Osteoblast (primary cell): ENCODE measurements around the gene ZMIZ1. TPM values are rescaled to one million over a fixed set of nuclear protein-coding genes. Genes with fewer than 3 reads are reported as not detected.

ENCODE experiments used
- DNase-seq: peaks from one replicate; pipeline ENCODE4 v3.0.0; 2011; ENCODE audit warnings: low spot score, mixed read lengths; ENCODE audit not compliant: insufficient read length; ENCODE audit errors: missing footprints
- H2AFZ ChIP-seq: 2 replicates; pipeline ENCODE4 v1.6.0; 2011; ENCODE audit warnings: mild to moderate bottlenecking, low read length
- H3K27ac ChIP-seq: 2 replicates; pipeline ENCODE4 v1.5.1; 2011; ENCODE audit warnings: mild to moderate bottlenecking, low read depth, low read length, moderate library complexity
- H3K27me3 ChIP-seq: 2 replicates; pipeline ENCODE4 v1.6.0; 2012; ENCODE audit warnings: mild to moderate bottlenecking, control low read depth, inconsistent platforms, low read length, moderate library complexity; ENCODE audit not compliant: insufficient read depth
- H3K36me3 ChIP-seq: 2 replicates; pipeline ENCODE4 v1.5.1; 2011; ENCODE audit warnings: mild to moderate bottlenecking, low read length, control low read depth, moderate library complexity; ENCODE audit not compliant: insufficient read depth
- H3K4me1 ChIP-seq: 2 replicates; pipeline ENCODE4 v1.5.1; 2011; ENCODE audit warnings: mild to moderate bottlenecking, low read length, control low read depth, moderate library complexity; ENCODE audit not compliant: insufficient read depth
- H3K4me2 ChIP-seq: 2 replicates; pipeline ENCODE4 v1.6.0; 2011; ENCODE audit warnings: mild to moderate bottlenecking, low read length; ENCODE audit not compliant: insufficient read depth
- H3K4me3 ChIP-seq: fragments of 200-600 bp; sonication (generic); 3 replicates; pipeline ENCODE4 v1.5.1; 2012; ENCODE audit warnings: mild to moderate bottlenecking, low read length, inconsistent platforms; ENCODE audit not compliant: insufficient read depth
- H3K79me2 ChIP-seq: 2 replicates; pipeline ENCODE4 v1.6.0; 2012; ENCODE audit warnings: mild to moderate bottlenecking, low read length, control low read depth, inconsistent platforms; ENCODE audit not compliant: insufficient read depth
- H3K9me3 ChIP-seq: 2 replicates; pipeline ENCODE4 v1.5.1; 2011; ENCODE audit warnings: low read depth, low read length, control low read depth
- H4K20me1 ChIP-seq: 2 replicates; pipeline ENCODE4 v1.6.0; 2012; ENCODE audit warnings: mild to moderate bottlenecking, low read length, control low read depth; ENCODE audit not compliant: insufficient read depth
- CTCF ChIP-seq: IDR thresholded peaks from 2 replicates; pipeline ENCODE4 v1.5.1; 2011; ENCODE audit warnings: mild to moderate bottlenecking, low read depth, low read length, moderate library complexity; ENCODE audit errors: extremely low read depth
- total RNA-seq: library from RNA; depleted of rRNA; stranded (reverse); fragments of >200 nt; gene quantifications from 2 replicates; pipeline ENCODE4 v1.2.3, GENCODE V29; 2012

Gene ZMIZ1
- total RNA-seq, 1 donor, result 40.9 TPM

DNA sequence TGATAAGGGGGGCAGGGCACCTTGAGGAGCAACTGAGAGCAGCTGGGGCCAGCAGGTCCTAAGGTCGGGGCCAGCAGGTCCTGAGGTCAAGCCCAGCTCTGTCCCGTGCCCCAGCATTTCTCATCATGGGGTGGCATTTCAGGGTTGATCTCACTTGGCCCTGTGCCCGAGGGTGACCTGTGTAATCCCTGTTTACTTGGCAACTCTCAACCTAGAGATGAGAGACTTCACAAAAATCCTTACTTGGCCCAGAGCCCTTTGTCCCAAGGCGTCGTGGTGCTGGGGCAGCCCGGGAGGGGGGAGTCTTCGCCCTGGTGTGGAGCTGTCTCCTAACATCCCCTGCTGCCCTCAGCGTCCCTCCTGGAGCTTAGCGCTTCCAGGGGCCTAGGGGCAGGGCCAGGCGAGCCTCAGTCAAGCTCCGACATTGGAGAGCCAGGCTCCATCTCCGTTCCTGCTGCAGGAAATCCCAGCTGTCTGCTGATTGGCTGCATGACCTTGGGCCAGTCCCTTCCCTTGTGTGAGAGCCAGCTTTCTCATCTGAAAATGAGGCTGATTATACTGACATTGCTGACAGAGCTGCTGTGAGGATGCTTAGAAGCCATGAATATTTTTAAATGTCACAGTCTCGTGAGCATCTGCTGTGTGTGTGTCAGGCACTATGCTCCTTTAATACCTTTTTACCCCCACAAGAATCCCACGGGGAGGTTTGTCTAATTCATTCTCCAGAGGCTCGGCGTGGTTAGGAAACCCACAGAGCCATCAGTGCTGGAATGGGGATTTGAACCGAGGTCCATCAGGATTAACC, 94.3 kb downstream of the ZMIZ1 start:
- peaks cover 56% of the 10 kb centered on the region for H4K20me1 ChIP-seq

GRCh38 chr10:79163666-79163975, 94.9 kb downstream of the ZMIZ1 start:
- Histone ChIP-seq H3K4me2 (no peak overlapping the region), H3K9me3 (no peaks in the 10 kb centered on the region), H3K27me3 (no peaks in the 10 kb centered on the region), H2AFZ (no peak overlapping the region), H3K4me3 (no peak overlapping the region), H4K20me1 (peaks cover 56% of the 10 kb centered on the region), H3K79me2 (peaks cover 77% of the 10 kb centered on the region), H3K4me1 (peaks cover 45% of the 10 kb centered on the region), H3K36me3 (peaks cover 27% of the 10 kb centered on the region), H3K27ac (no peak overlapping the region)
- no peak for DNase-seq
- no peak for TF ChIP-seq CTCF

More for the DNA sequence above, 94.3 kb downstream of the ZMIZ1 start:
- Histone ChIP-seq H2AFZ (no peak overlapping the region), H3K27ac (peak overlapping the region; percentile 4), H3K4me3 (no peak overlapping the region), H3K36me3 (peaks cover 26% of the 10 kb centered on the region), H3K4me2 (no peak overlapping the region), H3K4me1 (peaks cover 50% of the 10 kb centered on the region), H3K27me3 (no peaks in the 10 kb centered on the region), H3K79me2 (peaks cover 82% of the 10 kb centered on the region), H3K9me3 (no peaks in the 10 kb centered on the region)
- peak; percentile 94 for DNase-seq
- TF ChIP-seq CTCF, result no peak

- no peak for TF ChIP-seq CTCF
- DNase-seq, result no peak
- Histone ChIP-seq H3K36me3 (peaks cover 31% of the 10 kb centered on the region), H3K4me2 (no peak overlapping the region), H2AFZ (no peak overlapping the region), H3K27me3 (no peaks in the 10 kb centered on the region), H3K9me3 (no peaks in the 10 kb centered on the region), H3K4me3 (no peak overlapping the region), H3K4me1 (peaks cover 40% of the 10 kb centered on the region), H3K79me2 (peaks cover 76% of the 10 kb centered on the region), H4K20me1 (peaks cover 59% of the 10 kb centered on the region), H3K27ac (no peak overlapping the region)
Observed at GRCh38 chr10:79164075-79164474, 95.3 kb downstream of the ZMIZ1 start.

GRCh38 chr10:79165070-79165778, 96.5 kb downstream of the ZMIZ1 start:
- Histone ChIP-seq H3K27me3 (no peaks in the 10 kb centered on the region), H2AFZ (no peak overlapping the region), H4K20me1 (peaks cover 59% of the 10 kb centered on the region), H3K4me1 (peaks cover 29% of the 10 kb centered on the region), H3K4me2 (no peak overlapping the region), H3K79me2 (peaks cover 80% of the 10 kb centered on the region), H3K27ac (no peak overlapping the region), H3K4me3 (no peak overlapping the region), H3K9me3 (no peaks in the 10 kb centered on the region), H3K36me3 (peaks cover 43% of the 10 kb centered on the region)
- DNase-seq, result no peak
- TF ChIP-seq CTCF, result no peak
